Parathyroid adenoma (tissue), 2 donors: ENCODE measurements around the gene GRPEL2.

Source experiments
- H2AFZ ChIP-seq: fragments of 300-600 bp; sonication (generic); one replicate; pipeline ENCODE4 v1.7.0; 2017; ENCODE audit warnings: antibody characterized with exemption, mild to moderate bottlenecking
- H3K27ac ChIP-seq: fragments of 300-600 bp; sonication (generic); one replicate; pipeline ENCODE4 v1.7.0; 2017
- H3K27me3 ChIP-seq: fragments of 300-600 bp; sonication (generic); one replicate; pipeline ENCODE4 v1.7.0; 2017; ENCODE audit warnings: low read length; ENCODE audit not compliant: control insufficient read depth, insufficient read depth
- H3K36me3 ChIP-seq: fragments of 300-600 bp; sonication (generic); one replicate; pipeline ENCODE4 v1.7.0; 2017; ENCODE audit warnings: low read length; ENCODE audit not compliant: control insufficient read depth, insufficient read depth
- H3K4me1 ChIP-seq: fragments of 300-600 bp; sonication (generic); one replicate; pipeline ENCODE4 v1.7.0; 2017; ENCODE audit warnings: control low read depth
- H3K4me2 ChIP-seq: fragments of 300-600 bp; sonication (generic); one replicate; pipeline ENCODE4 v1.7.0; 2017; ENCODE audit warnings: low read length
- H3K4me3 ChIP-seq: fragments of 300-600 bp; sonication (generic); one replicate; pipeline ENCODE4 v1.7.0; 2017; ENCODE audit warnings: low read depth, low read length
- H3K79me2 ChIP-seq: fragments of 300-600 bp; sonication (generic); one replicate; pipeline ENCODE4 v1.7.0; 2017; ENCODE audit warnings: control low read depth
- H3K9ac ChIP-seq: fragments of 300-600 bp; sonication (generic); one replicate; pipeline ENCODE4 v1.7.0; 2017; ENCODE audit warnings: mild to moderate bottlenecking
- H3K9me3 ChIP-seq: fragments of 300-600 bp; sonication (generic); one replicate; pipeline ENCODE4 v1.7.0; 2017; ENCODE audit warnings: low read length; ENCODE audit not compliant: control insufficient read depth
- CTCF ChIP-seq: fragments of 300-600 bp; sonication (generic); IDR thresholded peaks from one replicate; pipeline ENCODE4 v1.7.0; 2017; ENCODE audit warnings: antibody characterized with exemption, mild to moderate bottlenecking
- donor health status: primary hyperparathyroidism.

GRPEL2 gene

GRCh38 chr5:149362541-149362940 lies 17.2 kb downstream of the GRPEL2 start:
- Histone ChIP-seq H3K4me1 (peaks cover 4% of the 10 kb centered on the region), H3K27me3 (no peaks in the 10 kb centered on the region), H3K36me3 (no peaks in the 10 kb centered on the region), H3K9me3 (no peaks in the 10 kb centered on the region), H3K79me2 (no peaks in the 10 kb centered on the region), H3K4me2 (no peak overlapping the region), H2AFZ (no peak overlapping the region), H3K27ac (no peak overlapping the region), H3K9ac (no peak overlapping the region), H3K4me3 (no peak overlapping the region)
- TF ChIP-seq CTCF: no peak

- Histone ChIP-seq H3K4me1 (peaks cover 4% of the 10 kb centered on the region), H3K9me3 (no peaks in the 10 kb centered on the region), H3K36me3 (no peaks in the 10 kb centered on the region), H3K4me2 (no peak overlapping the region), H2AFZ (no peak overlapping the region), H3K27ac (no peak overlapping the region), H3K27me3 (no peaks in the 10 kb centered on the region), H3K79me2 (no peaks in the 10 kb centered on the region), H3K9ac (no peak overlapping the region), H3K4me3 (no peak overlapping the region)
- no peak for TF ChIP-seq CTCF
These were observed 18.1 kb downstream of the GRPEL2 start for GRCh38 chr5:149363358-149363757.

GRCh38 chr5:149363936-149364335 lies 18.6 kb downstream of the GRPEL2 start:
- Histone ChIP-seq H3K9me3 (no peaks in the 10 kb centered on the region), H3K9ac (no peak overlapping the region), H3K27me3 (no peaks in the 10 kb centered on the region), H3K27ac (no peak overlapping the region), H3K4me1 (peaks cover 3% of the 10 kb centered on the region), H3K4me2 (no peak overlapping the region), H2AFZ (no peak overlapping the region), H3K79me2 (no peaks in the 10 kb centered on the region), H3K4me3 (no peak overlapping the region), H3K36me3 (no peaks in the 10 kb centered on the region)
- no peak for TF ChIP-seq CTCF

GRCh38 chr5:149364719-149365118 lies 19.4 kb downstream of the GRPEL2 start:
- TF ChIP-seq CTCF: no peak
- Histone ChIP-seq H3K4me3 (no peak overlapping the region), H3K79me2 (no peaks in the 10 kb centered on the region), H3K36me3 (no peaks in the 10 kb centered on the region), H3K27me3 (no peaks in the 10 kb centered on the region), H3K27ac (no peak overlapping the region), H3K4me2 (no peak overlapping the region), H3K9ac (no peak overlapping the region), H2AFZ (no peak overlapping the region), H3K9me3 (no peaks in the 10 kb centered on the region), H3K4me1 (no peaks in the 10 kb centered on the region)

GRCh38 chr5:149365418-149365817 lies 20.1 kb downstream of the GRPEL2 start:
- Histone ChIP-seq H3K9me3 (no peaks in the 10 kb centered on the region), H3K4me3 (no peak overlapping the region), H3K4me2 (no peak overlapping the region), H3K27me3 (no peaks in the 10 kb centered on the region), H2AFZ (no peak overlapping the region), H3K27ac (no peak overlapping the region), H3K36me3 (no peaks in the 10 kb centered on the region), H3K4me1 (peaks cover 1% of the 10 kb centered on the region), H3K9ac (no peak overlapping the region), H3K79me2 (no peaks in the 10 kb centered on the region)
- no peak for TF ChIP-seq CTCF
